Measurements from ENCODE around the gene PCDHGC4. TPM values are rescaled to one million over a fixed set of nuclear protein-coding genes. Genes with fewer than 3 reads are reported as not detected.
A peak's percentile ranks its signal among the peaks of the same experiment; 100 is the strongest.

Gene PCDHGC4
- polyA plus RNA-seq, 2 donors = 0.05 to 0.45 TPM

DNA sequence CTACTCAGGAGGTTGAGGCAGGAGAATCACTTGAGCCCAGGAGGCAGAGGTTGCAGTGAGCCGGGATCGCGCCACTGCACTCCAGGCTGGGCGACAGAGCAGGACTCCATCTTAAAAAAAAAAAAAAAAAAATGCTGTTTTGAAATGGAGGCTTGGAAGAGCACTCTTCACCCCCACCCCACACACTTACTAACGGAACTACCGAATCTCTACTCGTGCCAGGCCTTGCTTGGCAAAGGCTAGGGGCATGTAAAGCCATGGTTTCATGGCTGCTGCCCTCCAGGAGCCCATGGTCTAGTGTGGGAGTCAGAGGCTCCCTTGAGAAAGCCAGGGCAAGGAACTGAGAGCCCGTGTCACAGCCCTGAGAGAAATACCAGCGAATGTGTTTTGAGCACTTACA lies 25.3 kb downstream of the PCDHGC4 start:
- Histone ChIP-seq H3K9me3 (ENCODE audit: control insufficient read depth in 2 of 2, insufficient read depth in 1 of 2, low read depth in 1 of 2, low read length in 1 of 2) (no peaks in the 10 kb centered on the region), H3K4me3 (ENCODE audit: low read depth in 1 of 2, low read length in 2 of 2) (no peak overlapping the region), H3K36me3 (ENCODE audit: control insufficient read depth in 2 of 2, insufficient read depth in 2 of 2, low read length in 1 of 2) (peaks cover 2 to 28% of the 10 kb centered on the region in 2 donors), H3K27me3 (ENCODE audit: control insufficient read depth in 1 of 2, insufficient read depth in 2 of 2, low read length in 2 of 2) (no peaks in the 10 kb centered on the region), H3K27ac (ENCODE audit: low read depth in 2 of 2, low read length in 1 of 2) (no peak overlapping the region), H3K4me1 (ENCODE audit: control insufficient read depth in 2 of 2, insufficient read depth in 2 of 2, low read length in 1 of 2) (peaks cover 9 to 16% of the 10 kb centered on the region in 2 donors)
- WGBS, 2 donors = 88 to 92% methylated on average over 9 of the region's 9 CpGs

DNA sequence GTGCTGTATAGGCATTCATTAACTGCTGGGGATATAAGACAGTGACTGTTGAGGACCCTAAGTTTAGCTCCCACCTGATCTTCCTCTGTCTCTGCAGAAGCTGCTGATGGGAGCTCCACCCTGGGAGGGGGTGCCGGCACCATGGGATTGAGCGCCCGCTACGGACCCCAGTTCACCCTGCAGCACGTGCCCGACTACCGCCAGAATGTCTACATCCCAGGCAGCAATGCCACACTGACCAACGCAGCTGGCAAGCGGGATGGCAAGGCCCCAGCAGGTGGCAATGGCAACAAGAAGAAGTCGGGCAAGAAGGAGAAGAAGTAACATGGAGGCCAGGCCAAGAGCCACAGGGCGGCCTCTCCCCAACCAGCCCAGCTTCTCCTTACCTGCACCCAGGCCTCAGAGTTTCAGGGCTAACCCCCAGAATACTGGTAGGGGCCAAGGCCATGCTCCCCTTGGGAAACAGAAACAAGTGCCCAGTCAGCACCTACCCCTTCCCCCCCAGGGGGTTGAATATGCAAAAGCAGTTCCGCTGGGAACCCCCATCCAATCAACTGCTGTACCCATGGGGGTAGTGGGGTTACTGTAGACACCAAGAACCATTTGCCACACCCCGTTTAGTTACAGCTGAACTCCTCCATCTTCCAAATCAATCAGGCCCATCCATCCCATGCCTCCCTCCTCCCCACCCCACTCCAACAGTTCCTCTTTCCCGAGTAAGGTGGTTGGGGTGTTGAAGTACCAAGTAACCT lies 26.2 kb downstream of the PCDHGC4 start:
- Histone ChIP-seq H3K27ac (ENCODE audit: low read depth in 2 of 2, low read length in 1 of 2) (no peak overlapping the region), H3K4me1 (ENCODE audit: control insufficient read depth in 2 of 2, insufficient read depth in 2 of 2, low read length in 1 of 2) (peaks cover 14 to 18% of the 10 kb centered on the region in 2 donors), H3K9me3 (ENCODE audit: control insufficient read depth in 2 of 2, insufficient read depth in 1 of 2, low read depth in 1 of 2, low read length in 1 of 2) (no peaks in the 10 kb centered on the region), H3K36me3 (ENCODE audit: control insufficient read depth in 2 of 2, insufficient read depth in 2 of 2, low read length in 1 of 2) (peaks cover 2 to 28% of the 10 kb centered on the region in 2 donors), H3K27me3 (ENCODE audit: control insufficient read depth in 1 of 2, insufficient read depth in 2 of 2, low read length in 2 of 2) (no peaks in the 10 kb centered on the region), H3K4me3 (ENCODE audit: low read depth in 1 of 2, low read length in 2 of 2) (no peak overlapping the region)
- 92 to 96% methylated on average over 14 of the region's 14 CpGs for WGBS, 2 donors

DNA sequence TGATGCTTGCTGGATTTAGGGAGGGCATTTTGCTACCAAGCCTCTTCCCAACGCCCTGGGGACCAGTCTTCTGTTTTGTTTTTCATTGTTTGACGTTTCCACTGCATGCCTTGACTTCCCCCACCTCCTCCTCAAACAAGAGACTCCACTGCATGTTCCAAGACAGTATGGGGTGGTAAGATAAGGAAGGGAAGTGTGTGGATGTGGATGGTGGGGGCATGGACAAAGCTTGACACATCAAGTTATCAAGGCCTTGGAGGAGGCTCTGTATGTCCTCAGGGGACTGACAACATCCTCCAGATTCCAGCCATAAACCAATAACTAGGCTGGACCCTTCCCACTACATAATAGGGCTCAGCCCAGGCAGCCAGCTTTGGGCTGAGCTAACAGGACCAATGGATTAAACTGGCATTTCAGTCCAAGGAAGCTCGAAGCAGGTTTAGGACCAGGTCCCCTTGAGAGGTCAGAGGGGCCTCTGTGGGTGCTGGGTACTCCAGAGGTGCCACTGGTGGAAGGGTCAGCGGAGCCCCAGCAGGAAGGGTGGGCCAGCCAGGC lies 27.0 kb downstream of the PCDHGC4 start:
- H3K4me1 ChIP-seq (ENCODE audit: control insufficient read depth in 2 of 2, insufficient read depth in 2 of 2, low read length in 1 of 2) = peaks cover 17 to 19% of the 10 kb centered on the region in 2 donors
- H3K4me3 ChIP-seq (ENCODE audit: low read depth in 1 of 2, low read length in 2 of 2) = no peak overlapping the region
- H3K27me3 ChIP-seq (ENCODE audit: control insufficient read depth in 1 of 2, insufficient read depth in 2 of 2, low read length in 2 of 2) = no peaks in the 10 kb centered on the region
- H3K9me3 ChIP-seq (ENCODE audit: control insufficient read depth in 2 of 2, insufficient read depth in 1 of 2, low read depth in 1 of 2, low read length in 1 of 2) = no peaks in the 10 kb centered on the region
- peak overlapping the region; percentile 52 to 97 for H3K27ac ChIP-seq (ENCODE audit: low read depth in 2 of 2, low read length in 1 of 2)
- WGBS, 2 donors = 56 to 67% methylated on average over 4 of the region's 4 CpGs
- peaks cover 7 to 34% of the 10 kb centered on the region in 2 donors for H3K36me3 ChIP-seq (ENCODE audit: control insufficient read depth in 2 of 2, insufficient read depth in 2 of 2, low read length in 1 of 2)

DNA sequence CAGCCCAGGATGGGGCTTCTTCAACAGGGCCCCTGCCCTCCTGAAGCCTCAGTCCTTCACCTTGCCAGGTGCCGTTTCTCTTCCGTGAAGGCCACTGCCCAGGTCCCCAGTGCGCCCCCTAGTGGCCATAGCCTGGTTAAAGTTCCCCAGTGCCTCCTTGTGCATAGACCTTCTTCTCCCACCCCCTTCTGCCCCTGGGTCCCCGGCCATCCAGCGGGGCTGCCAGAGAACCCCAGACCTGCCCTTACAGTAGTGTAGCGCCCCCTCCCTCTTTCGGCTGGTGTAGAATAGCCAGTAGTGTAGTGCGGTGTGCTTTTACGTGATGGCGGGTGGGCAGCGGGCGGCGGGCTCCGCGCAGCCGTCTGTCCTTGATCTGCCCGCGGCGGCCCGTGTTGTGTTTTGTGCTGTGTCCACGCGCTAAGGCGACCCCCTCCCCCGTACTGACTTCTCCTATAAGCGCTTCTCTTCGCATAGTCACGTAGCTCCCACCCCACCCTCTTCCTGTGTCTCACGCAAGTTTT lies 27.6 kb downstream of the PCDHGC4 start:
- Histone ChIP-seq H3K27me3 (ENCODE audit: control insufficient read depth in 1 of 2, insufficient read depth in 2 of 2, low read length in 2 of 2) (no peaks in the 10 kb centered on the region), H3K36me3 (ENCODE audit: control insufficient read depth in 2 of 2, insufficient read depth in 2 of 2, low read length in 1 of 2) (peaks cover 9 to 34% of the 10 kb centered on the region in 2 donors)

DNA sequence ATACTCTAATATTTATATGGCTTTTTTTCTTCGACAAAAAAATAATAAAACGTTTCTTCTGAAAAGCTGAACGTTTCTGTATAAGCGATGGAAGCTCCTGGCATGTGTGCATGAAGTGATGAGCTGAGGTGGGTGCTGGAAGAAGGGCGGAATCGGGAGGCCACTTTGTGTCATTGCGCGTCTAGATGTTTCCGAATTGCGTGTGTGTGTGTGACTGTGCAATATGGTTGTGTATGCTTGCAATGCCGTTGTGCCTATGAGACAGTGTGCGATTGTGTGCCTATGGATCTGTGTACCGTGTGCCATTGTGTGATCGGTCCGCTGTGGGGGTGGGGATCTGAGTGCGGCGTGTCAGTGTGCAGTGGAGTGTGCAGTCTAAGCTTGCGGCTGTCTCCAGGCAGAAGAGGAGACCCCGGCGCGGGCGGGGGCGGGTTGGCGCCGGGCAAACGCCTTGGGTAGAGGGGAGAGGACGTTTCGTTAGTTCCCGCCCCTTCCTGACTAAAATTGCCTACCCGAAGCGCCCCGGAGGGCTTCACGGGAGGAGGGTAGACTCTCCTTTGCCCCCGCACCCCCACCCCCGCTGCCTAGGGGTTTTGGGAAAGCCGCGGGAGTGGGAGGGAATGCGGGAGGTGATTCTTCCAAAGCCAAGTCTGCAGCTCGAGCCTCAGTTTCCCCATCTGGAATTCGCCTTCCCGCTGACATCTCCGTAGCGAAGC lies 28.2 kb downstream of the PCDHGC4 start:
- Histone ChIP-seq H3K27ac (ENCODE audit: low read depth in 2 of 2, low read length in 1 of 2) (peak overlapping the region; percentile 93 to 97), H3K36me3 (ENCODE audit: control insufficient read depth in 2 of 2, insufficient read depth in 2 of 2, low read length in 1 of 2) (peaks cover 9 to 29% of the 10 kb centered on the region in 2 donors), H3K9me3 (ENCODE audit: control insufficient read depth in 2 of 2, insufficient read depth in 1 of 2, low read depth in 1 of 2, low read length in 1 of 2) (no peaks in the 10 kb centered on the region), H3K27me3 (ENCODE audit: control insufficient read depth in 1 of 2, insufficient read depth in 2 of 2, low read length in 2 of 2) (no peaks in the 10 kb centered on the region), H3K4me1 (ENCODE audit: control insufficient read depth in 2 of 2, insufficient read depth in 2 of 2, low read length in 1 of 2) (peaks cover 17% of the 10 kb centered on the region in 2 donors), H3K4me3 (ENCODE audit: low read depth in 1 of 2, low read length in 2 of 2) (peak overlapping the region; percentile 42 to 58)
- 3 to 20% methylated on average over 43 of the region's 43 CpGs for WGBS, 2 donors

More for the DNA sequence above, 27.6 kb downstream of the PCDHGC4 start:
- H3K9me3 ChIP-seq (ENCODE audit: control insufficient read depth in 2 of 2, insufficient read depth in 1 of 2, low read depth in 1 of 2, low read length in 1 of 2) = no peaks in the 10 kb centered on the region
- peaks cover 17 to 19% of the 10 kb centered on the region in 2 donors for H3K4me1 ChIP-seq (ENCODE audit: control insufficient read depth in 2 of 2, insufficient read depth in 2 of 2, low read length in 1 of 2)
- H3K27ac ChIP-seq (ENCODE audit: low read depth in 2 of 2, low read length in 1 of 2) = peak overlapping the region; percentile 93 to 97
- WGBS, 2 donors = 8 to 24% methylated on average over 28 of the region's 28 CpGs
- peak overlapping the region; percentile 42 to 58 for H3K4me3 ChIP-seq (ENCODE audit: low read depth in 1 of 2, low read length in 2 of 2)

DNA sequence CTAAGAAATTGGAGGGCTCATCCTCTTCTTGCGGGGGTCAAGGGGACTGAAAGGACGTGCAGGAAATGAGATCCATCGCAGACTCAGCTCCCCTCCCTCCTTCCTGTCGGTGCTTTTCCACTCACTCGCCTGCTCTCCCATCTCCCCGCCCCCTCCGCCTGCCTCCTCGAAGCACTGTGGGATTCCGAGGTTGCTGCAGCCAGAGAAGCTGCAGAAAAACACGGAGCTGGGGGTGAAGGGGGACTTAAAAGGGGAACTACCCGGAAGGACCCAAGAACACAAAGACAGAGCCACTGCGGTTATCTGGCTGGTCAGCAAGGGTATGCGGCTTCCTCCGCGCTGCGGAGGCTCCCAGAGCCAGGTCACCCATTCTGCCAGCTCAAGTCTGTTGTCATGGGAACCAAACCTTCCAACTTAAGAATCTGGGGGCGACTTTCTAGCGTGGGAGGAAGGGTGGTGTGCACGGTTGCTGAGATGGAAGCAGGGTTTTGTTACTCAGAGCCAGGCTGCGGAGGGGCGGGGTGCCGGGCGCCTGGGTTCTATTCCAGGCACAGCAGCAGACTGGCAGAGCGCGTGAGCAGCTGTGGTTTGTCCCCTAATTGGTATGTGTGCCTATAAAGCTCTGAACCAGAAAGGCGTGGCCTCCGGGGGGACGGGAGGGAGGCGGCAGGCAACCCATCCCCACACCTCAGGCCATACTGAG lies 28.9 kb downstream of the PCDHGC4 start:
- peaks cover 16 to 17% of the 10 kb centered on the region in 2 donors for H3K4me1 ChIP-seq (ENCODE audit: control insufficient read depth in 2 of 2, insufficient read depth in 2 of 2, low read length in 1 of 2)
- peak overlapping the region; percentile 93 to 97 for H3K27ac ChIP-seq (ENCODE audit: low read depth in 2 of 2, low read length in 1 of 2)
- peaks cover 9 to 31% of the 10 kb centered on the region in 2 donors for H3K36me3 ChIP-seq (ENCODE audit: control insufficient read depth in 2 of 2, insufficient read depth in 2 of 2, low read length in 1 of 2)
- no peaks in the 10 kb centered on the region for H3K9me3 ChIP-seq (ENCODE audit: control insufficient read depth in 2 of 2, insufficient read depth in 1 of 2, low read depth in 1 of 2, low read length in 1 of 2)
- 4 to 19% methylated on average over 27 to 29 of the region's 29 CpGs for WGBS, 2 donors
- H3K4me3 ChIP-seq (ENCODE audit: low read depth in 1 of 2, low read length in 2 of 2) = peak overlapping the region; percentile 42 to 58
- H3K27me3 ChIP-seq (ENCODE audit: control insufficient read depth in 1 of 2, insufficient read depth in 2 of 2, low read length in 2 of 2) = no peaks in the 10 kb centered on the region

DNA sequence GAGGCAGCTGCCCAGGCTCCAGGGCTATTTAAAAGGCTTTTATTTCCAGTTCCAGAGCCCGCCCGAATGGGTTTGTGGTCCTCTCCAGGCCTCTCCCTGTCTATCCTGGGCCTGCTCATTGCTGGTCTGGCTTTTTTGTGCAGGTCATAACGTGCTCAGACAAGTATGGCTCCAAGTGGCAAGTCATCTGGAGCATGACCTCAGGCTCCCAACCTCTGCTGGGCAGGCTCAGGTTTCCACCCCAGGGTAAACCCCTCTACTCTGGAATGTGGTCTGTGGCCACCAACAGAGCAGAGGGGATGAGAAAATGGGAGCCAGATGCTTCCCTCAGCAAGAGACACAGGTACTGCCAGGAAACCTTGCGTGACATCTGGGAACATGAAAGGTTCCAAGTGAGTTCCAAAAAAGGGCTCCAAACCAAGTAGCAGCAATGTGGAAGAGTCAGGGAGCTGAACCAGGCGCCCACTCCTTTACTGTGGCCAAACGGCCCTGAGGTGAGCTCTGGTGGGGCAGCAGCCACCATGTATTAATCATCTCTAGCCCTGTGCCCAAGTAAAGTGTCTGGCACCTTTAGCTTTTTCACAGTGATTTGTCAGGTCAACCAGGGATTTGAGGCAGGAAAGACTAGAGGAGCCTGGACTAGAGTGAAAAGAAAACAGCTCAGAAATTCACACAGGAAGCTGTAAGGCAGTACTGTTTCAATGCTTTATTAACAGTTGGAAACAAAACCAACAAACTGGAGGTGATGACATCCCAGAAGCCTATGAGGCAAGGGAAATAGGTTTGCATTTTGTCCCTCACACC lies 29.7 kb downstream of the PCDHGC4 start:
- Histone ChIP-seq H3K36me3 (ENCODE audit: control insufficient read depth in 2 of 2, insufficient read depth in 2 of 2, low read length in 1 of 2) (peaks cover 9 to 30% of the 10 kb centered on the region in 2 donors), H3K27ac (ENCODE audit: low read depth in 2 of 2, low read length in 1 of 2) (peak overlapping the region; percentile 93 to 97), H3K27me3 (ENCODE audit: control insufficient read depth in 1 of 2, insufficient read depth in 2 of 2, low read length in 2 of 2) (no peaks in the 10 kb centered on the region), H3K4me1 (ENCODE audit: control insufficient read depth in 2 of 2, insufficient read depth in 2 of 2, low read length in 1 of 2) (peaks cover 17% of the 10 kb centered on the region in 2 donors), H3K9me3 (ENCODE audit: control insufficient read depth in 2 of 2, insufficient read depth in 1 of 2, low read depth in 1 of 2, low read length in 1 of 2) (no peaks in the 10 kb centered on the region), H3K4me3 (ENCODE audit: low read depth in 1 of 2, low read length in 2 of 2) (no peak overlapping the region)
- WGBS, 2 donors = 30 to 44% methylated on average over 6 of the region's 6 CpGs

DNA sequence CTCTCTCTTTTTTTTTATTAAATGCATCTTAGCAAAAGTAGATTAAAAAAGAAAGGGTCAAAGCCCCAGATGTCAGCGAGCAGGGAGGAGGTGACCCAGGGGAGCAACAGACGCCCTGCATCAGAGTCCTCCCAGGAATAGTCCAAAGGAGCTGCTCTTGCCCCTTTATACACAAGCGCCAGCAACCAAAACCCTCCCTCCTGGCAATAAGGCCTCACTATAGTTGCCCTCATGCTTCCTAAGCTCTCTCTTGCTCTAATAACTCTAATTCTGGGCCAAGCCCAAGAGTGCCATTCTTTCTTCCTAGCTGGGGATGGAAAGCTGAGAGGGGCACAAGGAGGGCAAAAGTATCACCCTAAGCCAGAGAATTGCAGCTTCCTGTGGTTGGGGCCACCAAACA lies 30.3 kb downstream of the PCDHGC4 start:
- no peaks in the 10 kb centered on the region for H3K9me3 ChIP-seq (ENCODE audit: control insufficient read depth in 2 of 2, insufficient read depth in 1 of 2, low read depth in 1 of 2, low read length in 1 of 2)
- H3K36me3 ChIP-seq (ENCODE audit: control insufficient read depth in 2 of 2, insufficient read depth in 2 of 2, low read length in 1 of 2) = peaks cover 9 to 27% of the 10 kb centered on the region in 2 donors
- H3K27ac ChIP-seq (ENCODE audit: low read depth in 2 of 2, low read length in 1 of 2) = peak overlapping the region; percentile 93 to 97
- peaks cover 17% of the 10 kb centered on the region in 2 donors for H3K4me1 ChIP-seq (ENCODE audit: control insufficient read depth in 2 of 2, insufficient read depth in 2 of 2, low read length in 1 of 2)
- H3K27me3 ChIP-seq (ENCODE audit: control insufficient read depth in 1 of 2, insufficient read depth in 2 of 2, low read length in 2 of 2) = no peaks in the 10 kb centered on the region
- WGBS, 2 donors = 79 to 88% methylated on average over 3 of the region's 3 CpGs
- H3K4me3 ChIP-seq (ENCODE audit: low read depth in 1 of 2, low read length in 2 of 2) = no peak overlapping the region

Data from esophagus (tissue), 2 donors.